B cell (primary cell): Measurements from ENCODE around the gene UBN2.

Experiments
- EZH2 ChIP-seq: IDR thresholded peaks from 2 replicates; pipeline ENCODE4 v1.6.1; 2012; ENCODE audit warnings: borderline replicate concordance, low read depth, mild to moderate bottlenecking, moderate library complexity, low read length; ENCODE audit not compliant: insufficient read depth, poor library complexity, severe bottlenecking
- TF ChIP-seq, protein P1 (sequence below): fragments of 200-600 bp; IDR thresholded peaks from one replicate; pipeline ENCODE4 v1.8.0; 2022; ENCODE audit warnings: antibody characterized with exemption, mild to moderate bottlenecking

- TF ChIP-seq, protein P1, sequence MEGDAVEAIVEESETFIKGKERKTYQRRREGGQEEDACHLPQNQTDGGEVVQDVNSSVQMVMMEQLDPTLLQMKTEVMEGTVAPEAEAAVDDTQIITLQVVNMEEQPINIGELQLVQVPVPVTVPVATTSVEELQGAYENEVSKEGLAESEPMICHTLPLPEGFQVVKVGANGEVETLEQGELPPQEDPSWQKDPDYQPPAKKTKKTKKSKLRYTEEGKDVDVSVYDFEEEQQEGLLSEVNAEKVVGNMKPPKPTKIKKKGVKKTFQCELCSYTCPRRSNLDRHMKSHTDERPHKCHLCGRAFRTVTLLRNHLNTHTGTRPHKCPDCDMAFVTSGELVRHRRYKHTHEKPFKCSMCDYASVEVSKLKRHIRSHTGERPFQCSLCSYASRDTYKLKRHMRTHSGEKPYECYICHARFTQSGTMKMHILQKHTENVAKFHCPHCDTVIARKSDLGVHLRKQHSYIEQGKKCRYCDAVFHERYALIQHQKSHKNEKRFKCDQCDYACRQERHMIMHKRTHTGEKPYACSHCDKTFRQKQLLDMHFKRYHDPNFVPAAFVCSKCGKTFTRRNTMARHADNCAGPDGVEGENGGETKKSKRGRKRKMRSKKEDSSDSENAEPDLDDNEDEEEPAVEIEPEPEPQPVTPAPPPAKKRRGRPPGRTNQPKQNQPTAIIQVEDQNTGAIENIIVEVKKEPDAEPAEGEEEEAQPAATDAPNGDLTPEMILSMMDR: no peak
- TF ChIP-seq EZH2: no peak
Observed at GRCh38 chr7:139212133-139212532, 18.9 kb upstream of the UBN2 start.
